IPS-11a (cell line): ENCODE data around the gene CXCL14.

Experiments
- H3K4me3 ChIP-seq: one replicate; pipeline ENCODE4 v1.5.1; 2013; ENCODE audit warnings: low read depth, low read length, control low read depth

CXCL14 gene

DNA sequence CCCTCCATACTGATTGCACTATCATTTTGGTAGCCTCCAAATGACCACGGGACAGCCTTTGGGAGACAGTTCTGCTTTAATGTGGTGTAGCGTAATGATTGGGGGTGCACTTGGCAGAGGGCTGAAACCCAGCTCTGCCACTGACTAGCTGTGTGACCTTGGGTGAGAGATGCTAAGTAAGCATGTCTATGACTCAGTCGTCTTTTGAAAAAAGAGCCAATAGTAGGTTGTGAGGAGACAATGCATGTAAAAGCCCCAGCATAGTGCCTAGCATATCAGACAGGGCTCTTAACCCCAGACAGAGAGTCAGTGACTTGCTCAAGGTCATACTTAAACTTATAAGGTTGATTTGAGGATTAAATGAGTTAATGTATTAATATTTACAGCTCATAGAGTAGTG lies 18.0 kb upstream of the CXCL14 start:
- no peak overlapping the region for H3K4me3 ChIP-seq

- no peak overlapping the region for H3K4me3 ChIP-seq
Observed at GRCh38 chr5:135596157-135596763, 17.5 kb upstream of the CXCL14 start.

GRCh38 chr5:135594416-135594960 lies 15.7 kb upstream of the CXCL14 start:
- no peak overlapping the region for H3K4me3 ChIP-seq

DNA sequence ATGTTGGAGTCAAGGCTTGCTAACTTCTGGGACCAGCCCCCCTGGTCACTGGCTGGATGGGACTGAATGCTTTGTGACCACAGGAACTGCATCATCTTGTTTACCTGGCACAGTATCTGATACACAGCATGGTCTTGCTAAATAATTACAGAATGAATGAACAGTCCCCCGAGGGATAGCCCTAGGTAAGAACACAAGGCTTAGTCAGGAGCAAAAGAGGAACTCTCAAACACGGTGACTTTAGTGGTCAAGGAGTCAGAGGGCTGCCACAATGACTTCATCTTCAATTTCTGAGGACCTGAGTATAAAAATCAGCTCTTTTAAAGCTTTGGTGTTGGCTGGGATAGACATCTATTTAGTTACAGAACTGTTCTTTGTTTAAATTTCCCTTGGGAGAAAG lies 15.1 kb upstream of the CXCL14 start:
- H3K4me3 ChIP-seq, result no peak overlapping the region

- H3K4me3 ChIP-seq, result no peak overlapping the region
Observed at GRCh38 chr5:135593141-135593540, 14.3 kb upstream of the CXCL14 start.

- no peak overlapping the region for H3K4me3 ChIP-seq
Observed at GRCh38 chr5:135592312-135593045, 13.7 kb upstream of the CXCL14 start.

DNA sequence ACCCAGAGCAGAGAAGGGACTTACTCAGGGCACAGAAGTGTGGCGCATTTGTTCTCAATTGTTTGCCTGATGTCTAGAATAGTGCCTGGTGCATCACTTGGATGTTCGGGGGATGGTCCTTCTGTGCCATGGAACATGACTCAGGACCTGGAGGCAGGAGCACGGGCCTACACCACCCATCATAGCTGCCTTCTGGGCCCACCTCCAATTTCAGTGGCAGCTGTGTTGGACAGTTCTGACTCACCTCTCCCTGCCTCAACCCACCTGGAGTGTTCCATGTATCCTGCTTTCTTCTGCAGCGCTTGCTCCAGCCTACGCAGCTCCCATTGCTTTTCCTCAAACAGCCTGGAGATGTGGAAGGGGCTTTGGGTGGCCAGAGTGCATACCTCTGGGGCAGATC lies 12.5 kb upstream of the CXCL14 start:
- H3K4me3 ChIP-seq, result no peak overlapping the region

- no peak overlapping the region for H3K4me3 ChIP-seq
Observed at GRCh38 chr5:135589152-135589551, 10.4 kb upstream of the CXCL14 start.

GRCh38 chr5:135587721-135588663 lies 9.2 kb upstream of the CXCL14 start:
- no peak overlapping the region for H3K4me3 ChIP-seq

DNA sequence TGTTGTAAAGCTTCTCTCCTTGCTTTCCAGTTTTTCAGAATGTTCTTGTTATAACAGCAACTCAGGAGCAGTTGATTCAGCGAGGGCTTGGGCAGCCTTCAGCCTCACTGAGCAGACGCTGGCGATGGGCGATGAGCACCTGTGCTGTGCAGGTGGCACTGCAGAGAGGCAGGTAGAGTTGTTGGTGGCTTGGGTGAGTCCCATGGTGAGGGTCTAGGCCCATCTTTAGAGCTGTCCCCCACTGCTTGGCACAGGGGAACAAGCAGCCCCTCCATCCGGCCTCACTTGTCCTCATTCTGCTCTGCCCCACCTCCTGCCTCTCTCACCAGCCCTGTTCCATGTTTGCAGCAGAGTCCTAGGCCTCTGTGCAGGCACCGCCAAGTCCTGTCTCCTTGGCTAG lies 6.1 kb upstream of the CXCL14 start:
- H3K4me3 ChIP-seq, result no peak overlapping the region

- no peak overlapping the region for H3K4me3 ChIP-seq
Observed at GRCh38 chr5:135584276-135584675, 5.5 kb upstream of the CXCL14 start.

DNA sequence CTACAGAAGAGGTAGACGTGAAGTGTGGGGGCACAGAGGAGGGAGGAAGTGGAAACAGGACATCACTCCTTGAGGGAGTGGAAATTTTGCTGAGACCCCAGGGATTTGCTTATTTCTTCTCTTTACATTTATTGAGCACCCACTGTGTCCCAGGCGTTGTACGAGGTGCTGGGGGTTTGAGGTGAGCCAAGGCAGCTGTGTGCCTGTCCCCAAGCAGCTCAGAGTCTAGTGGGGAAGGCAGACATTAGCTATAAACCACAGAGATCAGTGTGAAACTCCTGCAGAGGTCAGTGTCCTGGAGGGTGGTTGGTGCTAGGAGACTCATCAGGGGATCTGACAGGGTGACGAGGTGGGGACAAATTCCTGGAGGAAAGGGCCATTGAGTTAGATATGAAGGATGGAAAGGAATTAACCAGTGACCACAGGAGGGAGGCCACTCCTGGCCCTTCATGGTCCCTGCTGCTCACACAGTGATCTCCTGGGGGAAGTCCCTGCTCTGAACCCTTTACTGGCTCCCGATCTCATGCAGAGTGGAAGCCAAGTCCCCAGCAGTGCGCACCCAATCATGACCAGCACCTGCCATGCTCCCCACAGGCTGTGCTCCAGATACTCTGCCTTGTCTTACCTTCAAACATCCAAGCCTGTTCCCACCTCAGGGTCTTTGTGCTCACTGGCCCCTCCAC lies 3.4 kb upstream of the CXCL14 start:
- H3K4me3 ChIP-seq, result no peak overlapping the region

DNA sequence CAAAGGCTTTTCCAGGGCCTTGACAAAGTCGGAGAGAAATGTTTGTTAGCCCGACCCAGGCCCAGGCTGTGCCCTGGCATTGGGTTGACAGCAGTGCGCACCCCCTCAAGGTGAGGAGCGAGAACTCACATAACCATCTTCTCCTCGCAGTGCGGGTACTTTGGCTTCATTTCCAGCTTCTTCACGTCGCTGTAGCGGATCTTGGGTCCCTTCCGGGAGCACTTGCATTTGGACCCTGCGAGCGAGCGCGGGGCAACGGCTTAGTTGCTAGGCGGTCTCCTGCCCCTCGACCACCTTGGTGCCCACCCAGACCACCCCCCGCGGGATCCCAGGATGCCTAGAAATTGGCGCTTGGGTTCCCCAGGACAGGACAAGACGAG lies 496 bp downstream of the CXCL14 start:
- peak overlapping the region; percentile 48 for H3K4me3 ChIP-seq

GRCh38 chr5:135577421-135577820 lies 1.4 kb downstream of the CXCL14 start:
- no peak overlapping the region for H3K4me3 ChIP-seq

DNA sequence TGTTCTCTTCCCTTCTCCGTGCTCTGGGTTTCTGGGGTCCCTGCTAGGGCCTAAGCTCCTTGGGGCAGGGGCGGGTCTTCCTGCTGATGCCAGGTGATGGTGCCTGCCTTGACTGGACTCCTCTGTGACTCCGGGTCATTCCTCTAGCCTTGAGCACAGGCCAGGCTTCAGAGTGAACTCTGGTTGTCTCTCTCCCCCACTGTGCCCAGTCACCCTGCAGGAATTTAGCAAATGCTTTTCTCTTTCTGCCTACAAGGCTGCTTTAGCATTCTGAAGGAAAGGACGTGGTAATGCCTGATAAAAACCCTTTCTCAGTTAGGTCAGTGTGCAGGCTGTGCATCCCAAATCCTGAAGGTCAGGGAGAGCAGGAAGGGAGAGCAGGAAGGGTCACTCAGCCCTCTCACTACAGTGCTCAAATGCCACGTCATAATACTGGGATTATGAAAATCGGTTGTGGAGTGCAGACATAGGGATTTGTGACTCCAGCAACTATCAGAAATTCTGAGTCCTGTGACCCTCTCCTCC lies 2.7 kb downstream of the CXCL14 start:
- no peak overlapping the region for H3K4me3 ChIP-seq

DNA sequence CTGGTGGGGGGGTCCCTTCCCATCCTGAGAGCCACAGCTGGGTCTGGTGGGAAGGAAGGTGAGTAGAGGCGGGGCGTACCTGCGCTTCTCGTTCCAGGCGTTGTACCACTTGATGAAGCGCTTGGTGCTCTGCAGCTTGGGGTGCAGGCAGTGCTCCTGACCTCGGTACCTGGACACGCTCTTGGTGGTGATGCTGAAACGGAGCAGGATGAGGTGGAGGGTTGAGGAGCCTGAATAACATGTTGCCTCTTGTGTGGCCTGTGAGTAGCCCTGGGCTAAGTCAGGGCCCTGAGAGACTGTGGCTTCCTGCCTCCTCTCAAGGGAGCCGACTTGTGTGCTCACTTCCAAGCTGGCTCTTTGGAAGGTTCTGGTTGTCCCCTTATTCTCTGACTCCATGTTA lies 4.3 kb downstream of the CXCL14 start:
- no peak overlapping the region for H3K4me3 ChIP-seq

GRCh38 chr5:135571902-135572301 lies 6.9 kb downstream of the CXCL14 start:
- H3K4me3 ChIP-seq, result no peak overlapping the region

DNA sequence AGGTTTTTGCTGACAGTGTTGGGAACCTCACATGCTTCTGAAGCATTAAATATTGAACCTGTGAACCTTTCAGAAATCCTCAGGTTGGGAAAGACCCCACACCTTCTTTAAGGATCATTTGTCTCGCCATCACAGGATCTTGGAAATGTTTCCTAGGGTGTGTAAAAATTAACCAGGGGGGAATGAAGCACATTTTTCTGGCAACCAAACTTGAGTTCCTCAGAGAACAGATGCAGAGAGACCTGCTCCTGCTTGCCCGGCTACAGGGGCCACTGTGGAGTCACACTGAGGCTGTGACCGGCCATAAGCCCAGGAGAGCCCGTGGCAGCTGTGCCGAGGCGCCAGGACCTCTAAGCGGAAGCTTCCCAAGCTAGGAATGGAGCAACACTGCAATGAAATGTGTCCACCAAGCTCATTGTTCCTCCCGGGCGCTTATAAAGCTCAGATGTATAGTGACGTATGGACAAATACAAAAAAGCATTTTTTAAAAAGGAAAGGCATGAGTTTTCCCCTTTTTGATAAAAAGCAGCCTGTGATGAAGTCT lies 7.7 kb downstream of the CXCL14 start:
- H3K4me3 ChIP-seq, result no peak overlapping the region

GRCh38 chr5:135570453-135570764 lies 8.4 kb downstream of the CXCL14 start:
- H3K4me3 ChIP-seq, result no peak overlapping the region

DNA sequence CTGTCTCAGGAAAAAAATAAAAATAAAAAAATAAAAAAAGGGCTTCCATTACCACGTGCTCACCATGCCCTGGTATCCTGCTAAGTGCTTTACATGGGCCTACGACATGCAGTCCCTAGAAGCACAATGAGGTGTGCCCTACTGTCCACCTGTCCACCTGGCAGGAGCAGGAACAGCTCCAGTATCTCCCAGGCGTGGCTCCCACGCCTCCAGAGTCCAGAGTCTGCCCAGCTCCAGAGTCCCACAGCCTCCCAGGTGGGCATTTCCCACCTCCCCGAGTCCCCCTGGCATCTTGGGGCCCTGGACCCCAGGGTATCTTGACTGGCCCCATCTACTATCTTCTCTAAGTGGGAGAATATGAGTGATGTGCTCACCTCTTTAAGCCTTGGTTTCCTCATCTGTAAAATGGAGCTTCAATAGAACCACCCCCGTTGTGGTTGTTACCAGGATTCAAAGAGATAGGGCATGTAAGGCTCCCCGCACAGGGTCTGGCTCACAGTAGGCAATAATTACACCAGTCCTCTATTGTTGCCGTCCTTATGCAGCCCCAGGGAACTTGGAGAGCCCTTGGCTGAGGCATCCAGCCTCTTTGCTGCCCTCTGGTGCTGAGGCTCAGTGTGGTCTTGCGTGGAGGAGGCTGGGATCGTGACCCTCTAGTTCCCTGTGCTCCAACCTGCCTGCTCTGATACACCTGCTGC lies 8.9 kb downstream of the CXCL14 start:
- H3K4me3 ChIP-seq, result no peak overlapping the region
